HFF-Myc (cell line): ENCODE measurements around the gene SAT1.

Experiments used
- DNase-seq: peaks from one replicate; pipeline ENCODE4 v3.0.0-alpha.2; 2011; ENCODE audit warnings: low read depth; ENCODE audit errors: extremely low read depth
- H3K4me3 ChIP-seq: replicated peaks from 2 replicates; pipeline ENCODE4 v1.5.1; 2011; ENCODE audit warnings: low read depth, mild to moderate bottlenecking, control low read depth, low read length
- TF ChIP-seq, protein P1 (sequence below): IDR thresholded peaks from 2 replicates; pipeline ENCODE4 v1.5.1; 2012; ENCODE audit warnings: mild to moderate bottlenecking, low read depth, low read length, control low read depth; ENCODE audit errors: missing control alignments

Gene SAT1

DNA sequence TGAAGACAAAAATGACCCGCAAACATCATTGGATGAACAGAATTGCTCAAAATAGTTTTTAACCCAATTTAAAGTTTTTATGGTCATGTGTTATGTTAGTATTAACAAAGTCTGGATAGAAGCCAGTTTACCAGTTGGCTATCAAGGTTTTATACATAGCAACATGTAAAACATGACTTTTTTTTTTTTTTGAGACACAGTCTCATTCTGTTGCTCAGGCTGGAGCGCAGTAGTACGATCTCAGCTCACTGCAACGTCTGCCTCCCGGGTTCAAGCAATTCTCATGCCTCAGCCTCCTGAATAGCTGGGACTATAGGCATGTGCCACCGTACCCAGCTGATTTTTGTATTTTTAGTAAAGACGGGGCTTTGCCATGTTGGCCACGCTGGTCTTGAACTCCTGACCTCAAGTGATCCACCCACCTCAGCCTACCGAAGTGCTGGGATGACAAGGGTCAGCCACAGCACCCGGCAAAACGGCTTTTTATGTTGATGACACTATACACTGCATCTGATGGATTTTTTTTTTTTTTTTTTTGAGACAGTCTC lies 3.4 kb downstream of the SAT1 start:
- TF ChIP-seq, protein P1, sequence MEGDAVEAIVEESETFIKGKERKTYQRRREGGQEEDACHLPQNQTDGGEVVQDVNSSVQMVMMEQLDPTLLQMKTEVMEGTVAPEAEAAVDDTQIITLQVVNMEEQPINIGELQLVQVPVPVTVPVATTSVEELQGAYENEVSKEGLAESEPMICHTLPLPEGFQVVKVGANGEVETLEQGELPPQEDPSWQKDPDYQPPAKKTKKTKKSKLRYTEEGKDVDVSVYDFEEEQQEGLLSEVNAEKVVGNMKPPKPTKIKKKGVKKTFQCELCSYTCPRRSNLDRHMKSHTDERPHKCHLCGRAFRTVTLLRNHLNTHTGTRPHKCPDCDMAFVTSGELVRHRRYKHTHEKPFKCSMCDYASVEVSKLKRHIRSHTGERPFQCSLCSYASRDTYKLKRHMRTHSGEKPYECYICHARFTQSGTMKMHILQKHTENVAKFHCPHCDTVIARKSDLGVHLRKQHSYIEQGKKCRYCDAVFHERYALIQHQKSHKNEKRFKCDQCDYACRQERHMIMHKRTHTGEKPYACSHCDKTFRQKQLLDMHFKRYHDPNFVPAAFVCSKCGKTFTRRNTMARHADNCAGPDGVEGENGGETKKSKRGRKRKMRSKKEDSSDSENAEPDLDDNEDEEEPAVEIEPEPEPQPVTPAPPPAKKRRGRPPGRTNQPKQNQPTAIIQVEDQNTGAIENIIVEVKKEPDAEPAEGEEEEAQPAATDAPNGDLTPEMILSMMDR: no peak
- H3K4me3 ChIP-seq: no peak overlapping the region
- DNase-seq: no peak

DNA sequence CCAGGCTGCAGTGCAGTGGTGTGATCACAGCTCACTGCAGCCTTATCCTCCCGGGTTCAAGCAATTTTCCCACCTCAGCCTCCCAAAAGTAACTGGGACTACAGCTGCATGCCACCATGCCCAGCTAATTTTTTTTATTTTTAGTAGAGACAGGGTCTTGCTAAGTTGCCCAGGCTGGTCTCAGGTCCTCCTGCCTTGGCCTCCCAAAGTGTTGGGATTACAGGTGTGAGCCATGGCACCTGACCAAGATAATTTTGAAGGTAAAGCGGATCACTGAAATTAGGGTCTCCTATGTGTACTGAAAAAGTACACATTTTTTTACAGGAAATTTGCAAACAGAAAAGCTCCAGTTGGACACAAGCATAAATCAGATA lies 4.8 kb downstream of the SAT1 start:
- DNase-seq: no peak
- TF ChIP-seq, protein P1: no peak
- H3K4me3 ChIP-seq: no peak overlapping the region

DNA sequence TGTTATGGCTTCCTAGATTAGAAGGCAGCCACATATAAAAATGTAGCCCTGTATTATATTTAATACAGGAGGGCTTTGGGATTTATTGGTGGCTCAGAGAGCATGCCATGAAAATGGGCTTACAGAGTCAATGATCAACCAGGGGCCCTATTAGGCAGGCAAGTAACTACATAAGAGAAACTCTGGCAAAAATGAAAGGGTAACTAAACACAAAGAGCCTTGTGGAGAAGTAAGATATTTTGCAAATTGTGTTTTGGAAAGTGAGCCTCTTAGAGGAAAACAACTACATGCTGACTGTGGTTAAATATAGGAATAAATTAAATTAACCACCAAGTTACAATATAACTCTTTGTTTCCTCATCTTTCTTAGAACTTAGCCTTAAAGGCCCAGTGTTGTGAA lies 5.5 kb downstream of the SAT1 start:
- TF ChIP-seq, protein P1: no peak
- H3K4me3 ChIP-seq: no peak overlapping the region
- no peak for DNase-seq

DNA sequence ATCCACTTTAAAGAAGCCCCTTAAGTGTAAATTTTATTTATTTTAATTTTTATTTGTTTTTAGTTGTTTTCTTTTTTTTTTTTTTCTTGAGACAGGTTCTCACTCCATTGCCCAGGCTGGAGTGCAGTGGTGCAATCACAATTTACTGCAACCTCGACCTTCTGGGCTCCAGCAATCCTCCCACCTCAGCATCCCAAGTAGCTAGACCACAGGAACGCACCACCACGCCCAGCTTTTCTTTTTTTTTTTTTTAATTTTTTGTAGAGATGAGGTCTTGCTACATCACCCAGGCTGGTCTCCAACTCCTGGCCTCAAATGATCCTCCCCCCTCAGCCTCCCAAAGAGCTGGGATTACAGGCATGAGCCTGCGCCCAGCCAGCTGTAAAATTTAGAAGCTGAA lies 6.0 kb downstream of the SAT1 start:
- H3K4me3 ChIP-seq: no peak overlapping the region
- DNase-seq: no peak
- TF ChIP-seq, protein P1: no peak

DNA sequence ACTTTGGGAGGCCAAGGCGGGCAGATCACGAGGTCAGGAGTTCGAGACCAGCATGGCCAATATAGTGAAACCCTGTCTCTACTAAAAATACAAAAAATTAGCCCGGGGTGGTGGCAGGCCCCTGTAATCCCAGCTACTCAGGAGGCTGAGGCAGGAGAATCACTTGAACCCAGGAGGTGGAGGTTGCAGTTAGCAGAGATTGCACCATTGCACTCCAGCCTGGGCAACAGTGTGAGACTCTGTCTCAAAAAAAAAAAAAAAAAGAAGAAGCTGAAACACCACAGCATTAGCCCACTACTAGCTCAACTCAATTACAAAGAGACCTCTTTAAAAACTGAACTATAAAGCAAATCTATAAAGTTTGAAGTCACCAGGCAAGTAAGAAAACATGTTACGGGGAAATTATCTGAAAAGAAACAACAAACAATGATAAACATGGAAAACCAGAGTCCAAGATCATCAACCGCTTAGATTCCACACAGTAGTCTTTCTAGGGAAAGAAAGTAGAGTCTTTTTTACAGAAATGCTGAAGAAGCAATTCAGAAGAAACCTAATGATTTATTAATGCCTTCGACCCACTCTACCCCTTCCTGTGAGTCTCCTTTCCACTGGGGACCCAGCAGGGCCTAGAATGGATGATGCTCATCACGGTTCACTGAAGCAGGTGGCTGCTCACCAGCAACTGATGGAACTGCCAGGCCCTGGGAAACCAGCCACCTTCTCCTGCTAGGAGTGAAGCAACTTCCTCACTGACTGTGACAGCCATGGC lies 6.6 kb downstream of the SAT1 start:
- no peak overlapping the region for H3K4me3 ChIP-seq
- DNase-seq: no peak
- TF ChIP-seq, protein P1: no peak

DNA sequence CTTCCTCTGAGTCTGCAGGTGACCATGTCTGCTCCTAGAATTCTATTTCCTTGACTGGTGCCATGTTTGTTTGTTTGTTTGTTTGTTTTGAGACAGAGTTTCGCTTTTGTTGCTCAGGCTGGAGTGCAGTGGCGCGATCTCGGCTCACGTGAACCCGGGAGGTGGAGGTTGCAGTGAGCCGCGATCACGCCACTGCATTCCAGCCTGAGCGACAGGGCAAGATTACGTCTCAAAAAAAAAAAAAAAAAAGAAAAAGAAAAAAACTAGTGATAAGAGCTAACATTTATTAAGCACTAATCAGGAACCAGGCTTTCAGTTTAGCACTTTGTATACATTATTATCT lies 7.2 kb downstream of the SAT1 start:
- TF ChIP-seq, protein P1: no peak
- DNase-seq: no peak
- no peak overlapping the region for H3K4me3 ChIP-seq
